MCF 10A (cell line): Measurements from ENCODE around the gene ANAPC2. TPM values are rescaled to one million over a fixed set of nuclear protein-coding genes. Genes with fewer than 3 reads are reported as not detected.
A peak's percentile ranks its signal among the peaks of the same experiment; 100 is the strongest.

Source experiments
- BruUV-seq: library from RNA; stranded (reverse); fragments of 400-500 nt; replicated peaks from 2 replicates; lab custom pipeline; 2021; lab: Mats Ljungman, UMichigan
- CTCF ChIA-PET: fragments of 300-600 bp; sonication (Branson Sonifier 250); formaldehyde crosslinking; extraction: SDS; loops from one replicate; lab custom pipeline; 2021; ENCODE audit warnings: antibody characterized with exemption, inconsistent platforms; lab: Yijun Ruan, JAX
- POLR2A ChIA-PET: fragments of 300-600, 350-650 bp; sonication (Branson Sonifier 250); formaldehyde crosslinking; extraction: SDS; loops from one replicate; lab custom pipeline; 2020; ENCODE audit warnings: antibody characterized with exemption, inconsistent platforms; lab: Yijun Ruan, JAX
- DNase-seq: peaks from one replicate; pipeline ENCODE4 v3.0.0-alpha.2; 2018; ENCODE audit not compliant: unreplicated experiment
- H3K27ac Mint-ChIP-seq: one replicate; pipeline ENCODE4 v1.8.0; 2022; ENCODE audit warnings: mild to moderate bottlenecking, low read depth, mixed read lengths; ENCODE audit not compliant: unreplicated experiment
- H3K27me3 Mint-ChIP-seq: one replicate; pipeline ENCODE4 v1.8.0; 2022; ENCODE audit warnings: mixed read lengths; ENCODE audit not compliant: insufficient read depth, unreplicated experiment
- H3K36me3 Mint-ChIP-seq: one replicate; pipeline ENCODE4 v1.8.0; 2022; ENCODE audit warnings: mild to moderate bottlenecking, moderate library complexity, mixed read lengths; ENCODE audit not compliant: insufficient read depth, unreplicated experiment
- H3K4me1 Mint-ChIP-seq: one replicate; pipeline ENCODE4 v1.8.0; 2022; ENCODE audit warnings: mixed read lengths; ENCODE audit not compliant: insufficient read depth, unreplicated experiment
- H3K4me3 Mint-ChIP-seq: one replicate; pipeline ENCODE4 v1.8.0; 2022; ENCODE audit warnings: mild to moderate bottlenecking, moderate library complexity, mixed read lengths; ENCODE audit not compliant: unreplicated experiment
- H3K9me3 Mint-ChIP-seq: one replicate; pipeline ENCODE4 v1.8.0; 2022; ENCODE audit warnings: mixed read lengths; ENCODE audit not compliant: unreplicated experiment
- intact Hi-C: fragments of 100-400 bp; cut with micrococcal nuclease; formaldehyde crosslinking; loops from 2 replicates; pipeline ENCODE4 v1.14.1; 2022
- total RNA-seq: library from RNA; stranded (reverse); gene quantifications from 2 replicates; pipeline ENCODE4 v1.2.3, GENCODE V29; 2022
- TF ChIP-seq, protein P1 (sequence below): fragments of 200-600 bp; IDR thresholded peaks from one replicate; pipeline ENCODE4 v1.8.0; 2022; ENCODE audit warnings: antibody characterized with exemption, mild to moderate bottlenecking; ENCODE audit not compliant: unreplicated experiment

ANAPC2 gene
- total RNA-seq, 1 experiment from 2014 or later = 42.1 TPM

- intact Hi-C loops = loop anchor here (1.0 to 10.0 kb wide), 4 partner anchors 38 to 182 kb away; partner anchors contain the start of genes LRRC26, NPDC1 and TMEM210
- Mint-ChIP-seq H3K36me3 (no peaks in the 10 kb centered on the region), H3K27me3 (no peaks in the 10 kb centered on the region), H3K4me1 (peaks cover 15% of the 10 kb centered on the region), H3K9me3 (no peaks in the 10 kb centered on the region), H3K4me3 (peak within 1 kb of the TSS; percentile 40), H3K27ac (peak within 1 kb of the TSS; percentile 73)
- no TSS peak for BruUV-seq
- POLR2A ChIA-PET = interaction anchor here (0.6 to 6.3 kb wide), 13 partner anchors 11 to 160 kb away, joined by 3 to 73 read pairs (median 6); partner anchors contain the start of genes ANAPC2, MAN1B1, NDOR1 and SSNA1
- CTCF ChIA-PET = interaction anchor here (0.6 to 5.6 kb wide), 21 partner anchors 11 to 324 kb away, joined by 3 to 36 read pairs (median 5); partner anchors contain the start of genes ANAPC2, MRPL41, NPDC1 and SSNA1
- peak; percentile 84 for DNase-seq
- TF ChIP-seq, protein P1, sequence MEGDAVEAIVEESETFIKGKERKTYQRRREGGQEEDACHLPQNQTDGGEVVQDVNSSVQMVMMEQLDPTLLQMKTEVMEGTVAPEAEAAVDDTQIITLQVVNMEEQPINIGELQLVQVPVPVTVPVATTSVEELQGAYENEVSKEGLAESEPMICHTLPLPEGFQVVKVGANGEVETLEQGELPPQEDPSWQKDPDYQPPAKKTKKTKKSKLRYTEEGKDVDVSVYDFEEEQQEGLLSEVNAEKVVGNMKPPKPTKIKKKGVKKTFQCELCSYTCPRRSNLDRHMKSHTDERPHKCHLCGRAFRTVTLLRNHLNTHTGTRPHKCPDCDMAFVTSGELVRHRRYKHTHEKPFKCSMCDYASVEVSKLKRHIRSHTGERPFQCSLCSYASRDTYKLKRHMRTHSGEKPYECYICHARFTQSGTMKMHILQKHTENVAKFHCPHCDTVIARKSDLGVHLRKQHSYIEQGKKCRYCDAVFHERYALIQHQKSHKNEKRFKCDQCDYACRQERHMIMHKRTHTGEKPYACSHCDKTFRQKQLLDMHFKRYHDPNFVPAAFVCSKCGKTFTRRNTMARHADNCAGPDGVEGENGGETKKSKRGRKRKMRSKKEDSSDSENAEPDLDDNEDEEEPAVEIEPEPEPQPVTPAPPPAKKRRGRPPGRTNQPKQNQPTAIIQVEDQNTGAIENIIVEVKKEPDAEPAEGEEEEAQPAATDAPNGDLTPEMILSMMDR = peak; percentile 89
These were observed 38.9 kb upstream of the ANAPC2 start, which contains the start of gene RNF224 for GRCh38 chr9:137227054-137227852. TSS of gene RNF224 (plus strand) at chr9:137227502. CDS start at chr9:137228336, 834 bp downstream.

DNA sequence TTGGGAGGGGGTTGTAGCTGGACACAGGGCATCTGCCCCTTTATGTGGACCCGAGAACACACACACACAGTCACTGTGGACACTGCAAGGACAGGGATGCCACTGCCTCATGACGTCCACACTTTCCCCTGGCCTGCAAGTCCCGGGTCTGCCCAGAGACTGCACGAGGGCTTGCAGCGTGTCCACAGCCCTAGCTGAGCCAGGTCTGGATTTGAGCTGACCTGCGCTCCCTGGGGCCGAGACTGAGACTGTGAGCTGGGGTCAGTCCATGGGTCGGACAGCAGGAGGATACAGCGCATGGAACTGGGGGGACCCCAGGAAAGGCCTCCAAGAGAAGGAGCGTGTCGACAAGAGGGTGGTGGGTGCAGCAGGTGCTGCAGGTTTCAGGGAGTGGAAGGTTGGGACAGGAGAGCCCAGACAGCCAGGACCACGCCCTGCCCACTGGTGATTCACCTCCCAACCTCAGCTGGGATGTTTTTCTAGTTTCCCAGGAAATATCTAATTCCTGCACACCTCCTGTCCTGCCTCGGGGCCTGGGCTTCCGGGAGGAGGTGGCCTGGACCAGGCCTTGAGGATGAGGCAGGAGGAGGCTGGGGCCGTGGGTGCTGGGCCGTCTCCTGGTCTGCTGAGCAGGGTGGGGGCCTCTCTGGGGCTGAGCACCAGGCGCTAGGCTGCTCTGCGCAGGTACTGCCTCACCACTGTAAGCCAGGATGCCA, 38.1 kb upstream of the ANAPC2 start:
- TF ChIP-seq, protein P1 = no peak
- Mint-ChIP-seq H3K9me3 (no peaks in the 10 kb centered on the region), H3K27ac (peak overlapping the region; percentile 73), H3K4me3 (peak overlapping the region; percentile 40), H3K36me3 (no peaks in the 10 kb centered on the region), H3K4me1 (peaks cover 15% of the 10 kb centered on the region), H3K27me3 (no peaks in the 10 kb centered on the region)
- POLR2A ChIA-PET = interaction anchor here (0.9 to 6.3 kb wide), 14 partner anchors 10 to 159 kb away, joined by 3 to 73 read pairs (median 6); partner anchors contain the start of genes ANAPC2, MAN1B1, NDOR1 and SSNA1
- intact Hi-C loops = loop anchor here (1.0 to 10.0 kb wide), 4 partner anchors 37 to 182 kb away; partner anchors contain the start of genes LRRC26, NPDC1 and TMEM210
- CTCF ChIA-PET = interaction anchor here (0.6 to 5.6 kb wide), 20 partner anchors 11 to 325 kb away, joined by 3 to 36 read pairs (median 5); partner anchors contain the start of genes ANAPC2, MRPL41, NPDC1 and SSNA1
- peak; percentile 68 for DNase-seq
- BruUV-seq = no TSS peak

GRCh38 chr9:137225699-137226331, 37.5 kb upstream of the ANAPC2 start:
- POLR2A ChIA-PET = interaction anchor here (0.9 to 6.3 kb wide), 14 partner anchors 10 to 159 kb away, joined by 4 to 73 read pairs (median 6); partner anchors contain the start of genes ANAPC2, MAN1B1, NDOR1 and SSNA1
- peak overlapping the region; percentile 73 for H3K27ac Mint-ChIP-seq
- CTCF ChIA-PET = interaction anchor here (0.6 to 5.6 kb wide), 13 partner anchors 12 to 499 kb away, joined by 3 to 36 read pairs (median 4); partner anchors contain the start of gene SSNA1
- intact Hi-C loops = loop anchor here (10.0 kb wide), 2 partner anchors 51 to 181 kb away; partner anchors contain the start of genes LRRC26, NPDC1 and TMEM210
- no TSS peak for BruUV-seq
- peaks cover 15% of the 10 kb centered on the region for H3K4me1 Mint-ChIP-seq
- H3K36me3 Mint-ChIP-seq = no peaks in the 10 kb centered on the region
- TF ChIP-seq, protein P1 = no peak
- no peaks in the 10 kb centered on the region for H3K9me3 Mint-ChIP-seq
- H3K4me3 Mint-ChIP-seq = peak overlapping the region; percentile 83
- no peak for DNase-seq
- H3K27me3 Mint-ChIP-seq = no peaks in the 10 kb centered on the region
